NB4 (cell line): ENCODE data around the gene AKR7A2.

Source experiments
- CTCF ChIP-seq: IDR thresholded peaks from one replicate; pipeline ENCODE4 v1.5.1; 2012; ENCODE audit warnings: low read depth, low read length
- MYC ChIP-seq: IDR thresholded peaks from 2 replicates; pipeline ENCODE4 v1.6.1; 2011; ENCODE audit warnings: low read depth, low read length
- POLR2A ChIP-seq: IDR thresholded peaks from 2 replicates; pipeline ENCODE4 v1.6.1; 2011; ENCODE audit warnings: mild to moderate bottlenecking; ENCODE audit not compliant: insufficient read length; ENCODE audit errors: extremely low read depth
- TF ChIP-seq, protein P1 (sequence below): IDR thresholded peaks from 2 replicates; pipeline ENCODE4 v1.6.1; 2011; ENCODE audit warnings: low read depth, low read length

GRCh38 chr1:19313636-19313959, 1.7 kb upstream of the AKR7A2 start:
- TF ChIP-seq CTCF (no peak), POLR2A (no peak), MYC (no peak)
- TF ChIP-seq, protein P1, sequence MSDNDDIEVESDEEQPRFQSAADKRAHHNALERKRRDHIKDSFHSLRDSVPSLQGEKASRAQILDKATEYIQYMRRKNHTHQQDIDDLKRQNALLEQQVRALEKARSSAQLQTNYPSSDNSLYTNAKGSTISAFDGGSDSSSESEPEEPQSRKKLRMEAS = no peak
